Measurements from ENCODE around the gene CDKN2C. TPM values are rescaled to one million over a fixed set of nuclear protein-coding genes. Genes with fewer than 3 reads are reported as not detected.

The CDKN2C gene
- total RNA-seq, 8 experiments from 2014 or later: 0.51 to 18.5 (median 3.8) TPM

Other genes starting within 250 kb of the CDKN2C start
- 10 to 100 TPM; 26.3 to 79.4 (median 52.0) TPM for gene FAF1, start 10.0 kb upstream of the CDKN2C start, total RNA-seq
- not detected for gene C1orf185, start 132.0 kb downstream of the CDKN2C start, total RNA-seq